Epithelial cell of esophagus (primary cell): ENCODE measurements around the gene PROB1.

Experiments
- DNase-seq: peaks from one replicate; pipeline ENCODE4 v3.0.0; 2010; ENCODE audit warnings: low read depth
- H3K4me3 ChIP-seq: 2 replicates; pipeline ENCODE4 v1.5.1; 2011; ENCODE audit warnings: mild to moderate bottlenecking, low read length, control low read depth
- CTCF ChIP-seq: IDR thresholded peaks from 2 replicates; pipeline ENCODE4 v1.5.1; 2011; ENCODE audit warnings: low read depth, mild to moderate bottlenecking, low read length, control low read depth, inconsistent platforms; ENCODE audit not compliant: insufficient read depth; ENCODE audit errors: missing control alignments

The PROB1 gene

GRCh38 chr5:139381837-139382761 is 12.8 kb downstream of the PROB1 start:
- no peak overlapping the region for H3K4me3 ChIP-seq
- no peak for TF ChIP-seq CTCF
- DNase-seq, result no peak

- no peak for DNase-seq
- no peak for TF ChIP-seq CTCF
- no peak overlapping the region for H3K4me3 ChIP-seq
These were observed 15.1 kb downstream of the PROB1 start for GRCh38 chr5:139379626-139380449.

- no peak for TF ChIP-seq CTCF
These were observed 16.0 kb downstream of the PROB1 start for GRCh38 chr5:139378941-139379361.

DNA sequence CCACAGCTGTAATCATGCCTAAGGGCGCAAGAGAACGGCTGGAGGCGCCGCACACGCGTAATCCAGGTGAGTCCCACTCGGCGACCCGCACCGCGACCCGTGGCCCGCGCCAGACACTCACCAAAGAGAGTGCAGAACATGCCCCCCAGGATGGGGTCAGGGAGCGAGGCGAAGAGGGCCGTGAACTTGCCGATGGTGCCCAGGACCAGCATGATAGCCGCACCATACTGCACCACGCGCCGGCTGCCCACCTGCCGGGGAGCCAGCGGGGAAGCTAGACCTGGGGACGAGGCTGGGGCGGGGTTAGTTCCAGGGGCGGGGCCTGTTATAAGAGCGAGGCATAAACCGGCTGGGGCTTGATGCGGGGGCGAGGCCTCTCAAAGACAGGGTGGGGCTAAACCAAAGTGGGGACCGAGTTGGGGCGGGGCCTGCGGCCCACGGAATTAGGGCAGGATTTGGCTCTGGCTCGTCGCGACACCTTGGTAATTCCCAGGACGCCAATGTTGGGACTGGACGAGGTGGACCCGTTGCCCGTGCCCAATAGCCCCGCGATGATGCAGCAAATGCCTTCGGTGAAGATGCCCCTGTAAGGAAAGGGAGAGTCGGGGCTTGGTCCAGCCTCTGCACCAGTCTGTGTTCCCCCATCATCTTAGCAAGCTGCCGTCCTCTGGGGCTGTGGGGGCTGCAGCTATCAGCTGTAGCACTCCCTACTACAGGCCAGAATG is 16.6 kb downstream of the PROB1 start:
- no peak overlapping the region for H3K4me3 ChIP-seq
- no peak for DNase-seq
- no peak for TF ChIP-seq CTCF

More at GRCh38 chr5:139378941-139379361, 16.0 kb downstream of the PROB1 start:
- H3K4me3 ChIP-seq, result no peak overlapping the region
- no peak for DNase-seq

DNA sequence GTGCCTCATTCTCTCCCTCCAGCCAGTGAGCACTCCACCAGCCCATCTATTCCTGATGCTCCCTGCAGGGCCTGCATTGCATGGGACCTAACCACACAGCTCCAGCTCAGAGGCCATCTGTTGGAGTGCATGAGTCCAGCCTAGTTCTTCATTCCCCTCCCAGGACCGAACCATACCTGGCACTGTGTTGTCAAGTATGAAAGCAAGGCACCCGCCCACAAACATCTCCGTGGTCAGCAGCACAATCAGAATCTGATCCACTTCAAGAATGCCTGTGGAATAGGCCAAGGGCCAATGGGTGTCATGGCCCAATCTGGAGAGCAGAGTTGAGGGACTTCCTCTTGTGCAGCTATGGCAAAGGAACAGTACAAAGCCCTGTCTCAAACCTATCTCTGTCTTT is 17.7 kb downstream of the PROB1 start:
- no peak for TF ChIP-seq CTCF
- H3K4me3 ChIP-seq, result no peak overlapping the region
- DNase-seq, result no peak

- H3K4me3 ChIP-seq, result no peak overlapping the region
- DNase-seq, result no peak
- TF ChIP-seq CTCF, result no peak
These were observed 18.5 kb downstream of the PROB1 start for GRCh38 chr5:139376364-139376763.
